Skin epidermis (tissue), 12 donors: Measurements from ENCODE around the gene RIPOR1.

Source experiments
- H3K27ac ChIP-seq, 21 experiments: fragments of 200-600 bp; sonication (generic) in 11 of 21; one replicate each; pipeline ENCODE4 v1.5.0; 2020; ENCODE audit warnings: mild to moderate bottlenecking in 3 of 21, inconsistent platforms in 2 of 21, moderate library complexity in 2 of 21
- H3K4me3 ChIP-seq, 7 experiments: fragments of 200-600 bp; sonication (generic) in 2 of 7; one replicate each; pipeline ENCODE4 v1.5.0; 2020; ENCODE audit warnings: inconsistent platforms in 2 of 7, mild to moderate bottlenecking in 2 of 7, moderate library complexity in 1 of 7

Gene RIPOR1

GRCh38 chr16:67580202-67580601 is 51.6 kb downstream of the RIPOR1 start:
- Histone ChIP-seq H3K27ac (no peak overlapping the region), H3K4me3 (no peak overlapping the region)

GRCh38 chr16:67593288-67593687 is 64.7 kb downstream of the RIPOR1 start:
- H3K4me3 ChIP-seq: no peak overlapping the region
- no peak overlapping the region for H3K27ac ChIP-seq

- H3K4me3 ChIP-seq: no peak overlapping the region
- no peak overlapping the region for H3K27ac ChIP-seq
These were observed 65.1 kb downstream of the RIPOR1 start for GRCh38 chr16:67593701-67594100.

- Histone ChIP-seq H3K4me3 (no peak overlapping the region), H3K27ac (no peak overlapping the region)
These were observed 65.8 kb downstream of the RIPOR1 start for GRCh38 chr16:67594256-67594915.

- Histone ChIP-seq H3K27ac (no peak overlapping the region), H3K4me3 (no peak overlapping the region)
These were observed 66.3 kb downstream of the RIPOR1 start for GRCh38 chr16:67594956-67595355.
